ENCODE measurements around the gene CLCN2.
"Not testable (repeated sequence)": the region's sequence is repeated elsewhere in the genome, so short reads cannot be mapped to it uniquely, and the experiment has no call there.

The CLCN2 gene

DNA sequence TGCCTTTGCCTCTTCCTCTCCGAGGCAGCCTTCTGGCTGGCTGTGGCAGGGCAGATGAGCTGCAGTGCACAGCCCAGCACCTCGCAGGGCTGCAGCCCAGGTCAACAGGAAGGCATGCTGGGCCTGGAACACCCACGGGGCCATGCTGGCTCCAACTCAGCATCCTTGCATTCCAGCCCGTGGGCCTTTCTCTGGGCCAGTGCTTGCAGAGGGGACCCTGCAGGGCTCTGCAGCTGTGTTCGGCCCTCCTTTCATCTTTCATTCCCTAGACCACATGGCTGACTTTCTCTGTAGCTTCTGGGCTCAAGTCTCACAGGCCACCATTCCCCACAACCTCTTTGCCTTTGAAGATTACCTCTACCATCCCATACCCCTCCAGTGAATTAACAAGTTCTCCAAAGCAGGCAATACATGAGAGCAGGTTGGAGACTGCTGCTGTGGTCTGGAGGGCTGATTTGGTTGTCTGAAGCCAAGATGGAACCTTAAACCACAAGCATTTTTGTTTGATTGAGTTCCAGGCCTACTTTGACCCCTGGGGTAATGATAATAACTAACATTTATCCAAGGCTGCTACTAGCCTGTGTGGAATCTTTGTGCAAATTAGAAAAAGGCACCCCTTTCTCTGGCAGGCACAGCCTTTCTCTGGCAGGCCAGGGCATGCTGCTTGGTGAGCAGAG is 18.1 kb downstream of the CLCN2 start:
- no peak for DNase-seq

DNA sequence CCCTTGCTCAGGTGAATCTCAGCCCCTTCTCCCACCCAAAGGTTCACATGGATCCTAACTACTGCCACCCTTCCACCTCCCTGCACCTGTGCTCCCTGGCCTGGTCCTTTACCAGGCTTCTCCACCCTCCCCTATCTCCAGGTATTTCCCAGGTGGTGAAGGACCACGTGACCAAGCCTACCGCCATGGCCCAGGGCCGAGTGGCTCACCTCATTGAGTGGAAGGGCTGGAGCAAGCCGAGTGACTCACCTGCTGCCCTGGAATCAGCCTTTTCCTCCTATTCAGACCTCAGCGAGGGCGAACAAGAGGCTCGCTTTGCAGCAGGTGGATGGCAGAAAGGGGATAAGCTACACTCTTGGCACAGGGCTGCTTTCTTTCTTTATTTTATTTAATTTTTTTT is 19.5 kb downstream of the CLCN2 start:
- DNase-seq: no peak

DNA sequence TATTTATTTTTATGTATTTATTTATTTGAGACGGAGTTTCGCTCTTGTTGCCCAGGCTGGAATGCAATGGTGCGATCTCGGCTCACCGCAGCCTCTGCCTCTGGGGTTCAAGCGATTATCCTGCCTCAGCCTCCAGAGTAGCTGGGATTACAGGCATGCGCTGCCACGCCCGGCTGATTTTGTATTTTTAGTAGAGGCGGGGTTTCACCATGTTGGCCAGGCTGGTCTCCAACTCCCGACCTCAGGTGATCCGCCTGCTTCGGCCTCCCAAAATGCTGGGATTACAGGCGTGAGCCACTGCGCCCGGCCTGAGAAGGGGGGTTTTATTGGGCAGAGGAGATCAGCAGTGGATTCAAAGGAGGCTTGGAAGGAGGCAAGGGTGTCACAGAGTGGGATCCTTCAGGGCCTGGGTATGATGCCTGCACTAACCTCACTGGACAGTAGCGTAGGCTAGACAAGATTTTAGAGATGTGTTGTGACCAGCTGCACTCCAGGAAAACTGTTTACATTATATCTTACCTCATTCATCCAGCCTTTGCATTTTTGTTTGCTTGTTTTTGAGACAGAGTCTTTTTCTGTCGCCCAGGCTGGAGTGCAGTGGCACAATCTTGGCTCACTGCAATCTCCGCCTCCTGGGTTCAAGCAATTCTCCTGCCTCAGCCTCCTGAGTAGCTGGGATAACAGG is 21.8 kb downstream of the CLCN2 start:
- DNase-seq: not testable (repeated sequence)

DNA sequence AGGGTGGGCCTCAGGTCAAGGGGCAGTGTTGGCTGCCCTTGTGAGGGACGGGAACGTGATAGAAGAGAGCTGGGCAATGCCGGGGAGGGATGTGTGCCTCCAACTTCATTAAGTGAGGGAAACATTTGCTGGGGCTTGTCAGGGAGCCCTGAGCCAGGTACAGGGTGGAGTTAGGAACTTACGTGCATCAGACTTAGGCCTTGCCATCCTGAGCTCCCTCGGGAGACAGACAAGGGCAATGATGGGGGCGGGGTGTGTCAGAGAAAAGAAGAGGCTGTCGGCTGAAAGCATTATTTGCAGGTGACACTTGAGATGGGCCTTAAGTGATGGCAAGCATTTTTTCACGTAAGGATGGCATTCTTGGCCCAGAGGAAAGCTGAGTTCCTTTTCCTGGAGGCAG is 22.4 kb downstream of the CLCN2 start:
- DNase-seq: no peak

DNA sequence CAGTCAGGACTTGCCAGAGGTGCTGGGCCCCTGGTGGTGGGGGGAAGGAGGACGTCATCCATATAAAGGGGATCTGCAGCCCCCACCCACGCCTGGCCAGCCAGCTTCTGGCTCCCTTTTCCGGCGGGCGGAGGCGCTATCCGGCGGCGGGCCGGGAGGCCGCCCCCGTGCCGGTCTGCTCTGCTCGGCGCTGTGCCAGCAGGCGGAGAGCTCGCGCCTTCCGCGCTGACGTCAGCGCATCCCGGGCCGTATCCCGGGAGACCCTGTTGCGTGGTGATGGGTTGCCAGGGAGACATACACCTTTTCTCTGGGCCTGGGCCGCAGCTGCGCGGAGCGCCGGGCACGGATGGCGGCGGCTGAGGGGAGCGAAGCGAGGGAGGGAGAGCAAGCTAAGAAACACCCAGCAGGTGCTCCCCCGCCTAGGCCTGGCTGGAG is 22.9 kb downstream of the CLCN2 start:
- DNase-seq: no peak

DNA sequence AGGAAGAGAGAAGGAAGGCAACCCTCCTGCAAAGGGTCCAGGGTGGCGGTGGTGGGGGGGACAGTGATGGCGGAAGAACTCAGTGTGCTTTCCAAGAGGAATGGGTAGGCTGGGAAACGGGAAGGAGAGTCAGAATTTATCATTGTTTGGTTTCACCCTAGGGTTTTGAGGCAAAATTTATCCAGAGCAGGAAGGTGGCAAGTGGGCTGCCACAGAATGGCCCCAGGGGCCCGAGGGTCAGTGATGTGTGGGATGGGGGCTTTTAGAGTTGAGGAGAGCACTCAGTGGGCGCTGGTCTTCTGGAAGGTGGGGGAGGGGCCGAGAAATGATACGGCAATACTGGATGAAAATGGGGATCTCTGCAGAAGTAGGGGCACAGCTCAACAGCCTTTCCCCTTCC is 23.4 kb downstream of the CLCN2 start:
- DNase-seq: no peak

DNA sequence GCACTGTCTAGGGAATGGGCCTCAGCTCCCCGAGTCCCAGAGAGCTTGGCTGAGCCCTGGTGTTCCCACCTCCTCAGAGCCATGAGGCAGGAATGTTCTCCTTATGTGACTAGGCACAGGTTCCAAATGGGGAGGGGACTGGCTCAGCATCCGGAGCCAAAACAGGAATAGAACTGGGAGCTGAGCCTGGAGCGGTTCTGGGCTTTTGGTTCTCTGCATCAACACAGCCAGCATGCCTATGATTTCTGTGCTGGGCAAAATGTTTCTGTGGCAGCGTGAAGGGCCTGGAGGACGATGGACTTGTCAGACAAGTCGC is 24.0 kb downstream of the CLCN2 start, which contains the start of gene FAM131A:
Gene FAM131A, plus strand, starts transcription at position 202 of the 316 bp plus-strand sequence. Its CDS starts 31 bp downstream, at position 233.
- no peak for DNase-seq

DNA sequence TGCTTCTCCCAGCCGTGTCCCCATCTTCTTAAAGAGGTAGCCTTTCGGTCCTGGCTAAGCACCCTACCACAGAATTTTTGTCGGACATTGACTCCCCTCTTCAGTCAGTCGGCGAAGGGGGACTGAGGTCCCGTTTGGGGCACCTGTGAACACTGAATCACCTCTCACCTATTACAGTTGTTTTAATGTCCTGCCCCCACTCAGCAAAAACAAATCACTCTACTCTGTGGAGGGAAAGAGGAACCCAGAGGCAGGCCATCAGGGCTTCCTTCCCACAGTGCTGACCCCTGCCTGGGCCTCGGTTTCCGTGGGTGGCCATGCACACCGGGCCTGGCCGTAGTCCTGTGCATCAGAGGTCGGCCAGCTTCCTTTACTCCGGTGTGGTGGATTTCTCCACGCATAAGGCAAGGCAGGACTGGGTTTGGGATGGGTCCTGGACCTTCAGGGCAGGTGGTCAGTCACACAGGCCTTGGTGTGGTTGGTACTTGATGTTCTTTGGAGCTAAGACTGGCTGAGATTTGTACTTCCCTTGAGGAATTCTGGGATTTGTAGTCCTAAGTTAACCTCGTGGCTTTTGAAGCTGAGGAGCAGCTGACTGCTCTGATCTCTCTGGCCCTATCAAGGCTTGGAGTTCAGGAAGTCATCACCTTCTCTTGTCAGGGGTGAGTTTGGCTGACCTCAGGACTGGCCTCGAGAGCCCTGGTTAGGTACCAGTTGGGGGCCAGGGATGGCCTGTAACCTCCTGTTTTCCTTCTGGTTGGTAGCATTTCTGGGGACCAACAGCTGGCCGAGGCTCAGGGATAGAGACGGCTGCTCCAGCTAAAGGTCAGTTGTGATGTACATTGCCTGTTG is 24.6 kb downstream of the CLCN2 start:
- no peak for DNase-seq

DNA sequence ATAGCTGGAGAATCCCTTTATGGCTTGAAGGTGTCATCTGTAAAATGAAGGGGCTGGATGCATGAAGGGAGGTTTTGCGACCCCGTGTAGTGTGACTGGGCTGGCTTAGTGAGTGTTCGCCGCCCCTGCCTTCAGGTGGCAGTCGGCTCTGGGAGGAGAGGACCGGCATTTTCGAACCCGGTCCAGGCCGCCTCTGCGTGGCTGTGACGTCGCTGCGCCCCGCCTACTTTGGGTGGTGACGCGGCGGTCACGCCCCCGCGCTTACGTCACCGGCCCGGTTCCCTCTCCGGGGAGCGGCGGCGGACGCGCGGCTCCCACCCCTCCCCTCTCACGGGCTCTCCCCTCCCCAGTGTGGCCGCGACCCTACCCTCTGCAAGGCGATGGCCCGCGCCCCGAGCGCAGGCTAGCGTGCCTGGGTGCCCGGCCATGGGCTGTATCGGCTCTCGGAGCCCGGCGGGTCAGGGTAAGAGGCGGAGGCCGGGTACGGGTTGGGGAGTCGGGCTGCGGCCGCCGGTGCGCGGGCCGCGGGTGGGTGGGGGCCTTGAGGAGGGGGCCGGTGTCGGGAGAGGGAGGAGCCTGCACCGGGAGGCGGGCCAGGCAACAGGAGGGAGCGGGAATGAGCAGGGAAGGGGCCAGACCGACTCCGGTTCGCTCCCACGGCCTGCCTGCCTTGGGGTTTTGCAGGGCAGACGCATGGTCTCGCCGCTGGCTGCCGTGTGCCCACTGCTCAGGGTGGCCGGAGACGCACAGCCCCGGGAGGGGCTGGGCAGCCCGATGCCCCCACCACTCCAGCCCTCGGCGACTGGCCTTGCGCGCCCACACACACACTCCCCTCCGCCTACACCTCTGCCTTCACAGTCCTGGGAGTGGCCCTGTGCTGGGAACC is 25.5 kb downstream of the CLCN2 start:
- peak; percentile 72 to 78 (median 75) for DNase-seq

DNA sequence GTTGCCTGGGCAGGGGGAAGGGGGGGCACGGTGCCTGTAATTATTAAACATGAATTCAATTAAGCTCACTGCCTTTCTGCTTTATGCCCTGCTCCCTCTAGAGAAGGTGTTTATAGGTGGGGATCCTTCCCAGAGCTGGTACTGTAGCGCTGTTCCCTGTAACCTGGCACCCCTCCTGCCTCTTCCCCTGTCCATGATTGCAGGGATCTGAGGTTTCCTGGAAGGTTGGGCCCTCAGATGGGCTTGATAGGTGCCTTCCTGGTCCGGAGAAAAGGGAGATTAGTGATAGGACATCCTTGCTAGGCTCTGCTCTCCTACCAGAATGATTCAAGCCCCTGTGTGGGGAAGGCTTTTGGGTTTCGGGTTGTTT is 26.1 kb downstream of the CLCN2 start:
- DNase-seq: no peak

DNA sequence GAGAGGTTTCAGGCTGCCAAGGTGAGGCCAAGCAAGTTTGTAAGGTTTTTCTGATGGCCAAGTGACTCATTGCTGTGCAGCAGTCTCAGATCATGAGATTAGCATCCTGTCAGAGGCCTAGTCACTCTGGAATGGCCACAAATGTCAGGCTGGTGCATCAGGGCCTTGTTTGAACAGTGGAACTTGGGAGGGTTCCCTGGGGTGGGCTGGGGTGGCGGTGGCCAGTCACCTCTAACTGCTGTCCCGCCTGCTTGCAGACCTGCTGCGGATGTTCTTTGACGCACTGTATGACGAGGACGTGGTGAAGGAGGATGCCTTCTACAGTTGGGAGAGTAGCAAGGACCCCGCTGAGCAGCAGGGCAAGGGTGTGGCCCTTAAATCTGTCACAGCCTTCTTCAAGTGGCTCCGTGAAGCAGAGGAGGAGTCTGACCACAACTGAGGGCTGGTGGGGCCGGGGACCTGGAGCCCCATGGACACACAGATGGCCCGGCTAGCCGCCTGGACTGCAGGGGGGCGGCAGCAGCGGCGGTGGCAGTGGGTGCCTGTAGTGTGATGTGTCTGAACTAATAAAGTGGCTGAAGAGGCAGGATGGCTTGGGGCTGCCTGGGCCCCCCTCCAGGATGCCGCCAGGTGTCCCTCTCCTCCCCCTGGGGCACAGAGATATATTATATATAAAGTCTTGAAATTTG is 26.8 kb downstream of the CLCN2 start:
- peak in 1 of 4 experiments; percentile 22 for DNase-seq

DNA sequence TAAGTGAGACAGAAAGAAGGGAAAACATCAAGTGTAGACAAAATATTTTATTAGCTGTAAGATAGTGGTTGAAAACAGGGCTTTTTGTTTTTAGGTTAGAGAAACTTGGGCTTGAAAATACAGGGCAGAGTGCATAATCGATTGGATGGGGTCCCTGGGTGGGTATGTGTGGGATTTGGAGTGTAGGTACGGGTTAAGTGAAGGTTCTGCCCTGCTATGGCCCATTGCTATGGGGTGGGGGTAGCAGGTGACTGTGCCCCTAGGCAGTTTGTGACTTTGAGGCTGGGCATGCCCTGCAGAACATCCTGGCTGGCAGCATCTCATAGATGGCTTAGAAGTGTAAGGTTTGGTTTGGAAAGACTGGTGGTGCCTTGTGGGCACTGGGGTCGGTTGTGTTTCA is 27.7 kb downstream of the CLCN2 start:
- DNase-seq: no peak

DNA sequence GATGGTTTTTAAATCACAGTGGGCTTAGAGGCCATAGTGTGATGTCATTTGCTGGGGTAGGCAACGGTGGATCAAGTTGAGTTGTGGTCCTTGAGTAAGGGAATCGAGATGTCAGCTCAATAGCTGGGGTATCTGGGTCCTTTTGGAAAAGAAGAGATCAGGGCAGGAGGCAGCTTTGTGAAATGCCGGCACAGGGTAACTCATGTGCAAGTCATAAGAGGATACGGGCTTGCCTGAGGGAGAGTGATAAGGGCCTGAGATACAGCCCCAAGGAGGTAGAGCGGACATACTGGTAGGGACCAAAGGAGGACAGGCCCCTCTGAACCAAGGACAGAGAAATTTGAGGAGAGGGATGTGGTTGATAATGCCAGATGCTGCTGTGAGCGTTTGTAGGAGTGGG is 28.2 kb downstream of the CLCN2 start:
- DNase-seq: no peak

DNA sequence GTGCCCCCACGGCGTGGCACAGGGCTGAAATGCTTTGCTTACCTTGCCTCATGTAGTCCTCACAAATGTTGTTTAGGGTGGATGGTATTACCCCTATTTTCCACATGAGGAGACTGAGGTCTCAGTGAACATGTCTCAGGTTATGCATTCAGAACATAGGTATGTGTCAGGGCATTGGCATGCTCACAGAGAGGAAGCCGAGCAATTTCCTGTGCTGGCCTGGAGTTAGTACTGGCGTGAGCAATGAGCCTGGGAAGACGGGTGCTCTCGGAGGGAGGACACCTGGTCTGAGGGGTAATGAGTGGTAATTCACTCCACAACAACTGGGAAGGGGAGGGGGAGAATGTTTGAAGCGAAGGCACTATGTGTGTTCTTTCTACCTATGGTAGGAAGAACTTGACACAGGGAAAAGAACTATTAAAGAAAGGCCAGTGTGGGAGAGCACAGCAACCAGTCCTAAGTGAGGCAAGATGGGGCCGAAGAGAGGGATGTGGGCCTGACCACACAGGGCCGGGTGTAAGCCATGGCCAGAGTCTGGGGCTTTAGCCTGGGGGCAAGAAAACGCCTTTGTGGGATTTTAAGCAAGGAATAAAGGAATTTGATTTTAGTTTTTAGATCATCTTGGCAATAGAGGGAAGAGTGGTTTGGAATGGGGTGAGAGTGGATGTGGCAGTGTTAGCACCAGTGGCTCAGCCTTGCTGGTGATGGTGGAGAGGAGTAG is 28.9 kb downstream of the CLCN2 start:
- DNase-seq: no peak

DNA sequence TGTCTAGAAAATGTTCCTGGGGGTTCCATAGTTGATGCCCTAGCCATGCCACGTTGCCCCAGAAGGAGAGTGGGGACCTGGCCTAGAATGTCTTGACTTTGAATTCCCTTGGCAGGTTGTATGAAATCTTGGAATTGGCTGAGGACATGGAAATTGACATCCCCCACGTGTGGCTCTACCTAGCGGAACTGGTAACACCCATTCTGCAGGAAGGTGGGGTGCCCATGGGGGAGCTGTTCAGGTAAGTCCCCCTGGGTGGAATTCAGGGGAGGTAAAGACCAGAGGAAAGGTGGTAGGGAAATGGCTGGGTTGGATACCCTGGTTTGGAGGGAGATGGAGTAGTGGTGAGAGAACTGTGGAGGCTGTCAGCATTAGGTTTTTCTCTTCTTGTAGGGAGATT is 32.9 kb downstream of the CLCN2 start:
- DNase-seq: no peak

DNA sequence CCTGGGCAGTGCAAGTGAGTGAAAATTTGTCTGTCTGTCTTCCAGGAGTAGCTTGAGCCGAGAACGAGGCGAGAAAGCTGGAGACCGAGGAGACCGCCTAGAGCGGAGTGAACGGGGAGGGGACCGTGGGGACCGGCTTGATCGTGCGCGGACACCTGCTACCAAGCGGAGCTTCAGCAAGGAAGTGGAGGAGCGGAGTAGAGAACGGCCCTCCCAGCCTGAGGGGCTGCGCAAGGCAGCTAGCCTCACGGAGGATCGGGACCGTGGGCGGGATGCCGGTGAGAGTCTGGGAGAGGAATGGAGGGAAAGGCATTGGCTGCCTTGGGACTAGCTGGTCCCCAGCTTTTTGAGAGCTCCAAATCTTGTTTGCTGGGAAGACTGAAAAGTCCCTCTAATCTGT is 34.2 kb downstream of the CLCN2 start:
- DNase-seq: no peak

DNA sequence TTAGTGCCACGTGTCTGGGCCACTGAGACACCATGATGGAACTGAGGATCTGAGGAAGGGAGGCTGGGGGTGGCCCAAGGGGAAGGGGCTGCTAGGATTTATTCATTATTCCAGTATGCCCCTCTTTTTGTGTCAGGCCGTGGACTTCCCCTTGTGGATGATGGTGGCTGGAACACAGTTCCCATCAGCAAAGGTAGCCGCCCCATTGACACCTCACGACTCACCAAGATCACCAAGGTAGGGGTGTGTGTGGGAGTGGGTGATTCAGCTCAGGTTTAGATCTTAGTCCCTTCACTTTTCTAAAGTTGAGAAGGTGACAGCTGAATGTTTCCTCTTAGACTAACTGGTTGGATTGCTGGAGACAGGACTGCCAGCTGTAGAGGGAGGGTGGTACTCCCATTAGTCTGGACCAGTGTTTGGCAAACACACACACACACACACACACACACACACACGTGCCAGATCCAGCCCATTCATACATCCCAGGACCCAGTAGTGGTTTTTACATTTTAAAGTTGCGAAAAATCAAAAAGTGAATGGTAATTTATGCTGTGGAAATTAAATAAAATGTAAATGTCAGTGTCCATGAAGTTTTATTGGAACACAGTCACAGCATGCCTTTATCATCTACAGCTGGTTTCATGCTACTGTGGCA is 35.6 kb downstream of the CLCN2 start:
- no peak for DNase-seq

DNA sequence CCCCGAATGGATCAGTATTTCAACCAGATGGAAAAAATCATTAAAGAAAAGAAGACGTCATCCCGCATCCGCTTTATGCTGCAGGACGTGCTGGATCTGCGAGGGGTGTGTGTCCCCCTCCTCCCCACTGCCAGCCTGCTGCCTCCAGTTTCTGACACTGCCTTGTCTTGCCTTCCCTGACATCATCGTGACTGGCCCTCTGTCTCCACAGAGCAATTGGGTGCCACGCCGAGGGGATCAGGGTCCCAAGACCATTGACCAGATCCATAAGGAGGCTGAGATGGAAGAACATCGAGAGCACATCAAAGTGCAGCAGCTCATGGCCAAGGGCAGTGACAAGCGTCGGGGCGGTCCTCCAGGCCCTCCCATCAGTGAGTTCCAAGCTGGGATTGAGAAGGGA is 36.1 kb downstream of the CLCN2 start:
- no peak for DNase-seq

DNA sequence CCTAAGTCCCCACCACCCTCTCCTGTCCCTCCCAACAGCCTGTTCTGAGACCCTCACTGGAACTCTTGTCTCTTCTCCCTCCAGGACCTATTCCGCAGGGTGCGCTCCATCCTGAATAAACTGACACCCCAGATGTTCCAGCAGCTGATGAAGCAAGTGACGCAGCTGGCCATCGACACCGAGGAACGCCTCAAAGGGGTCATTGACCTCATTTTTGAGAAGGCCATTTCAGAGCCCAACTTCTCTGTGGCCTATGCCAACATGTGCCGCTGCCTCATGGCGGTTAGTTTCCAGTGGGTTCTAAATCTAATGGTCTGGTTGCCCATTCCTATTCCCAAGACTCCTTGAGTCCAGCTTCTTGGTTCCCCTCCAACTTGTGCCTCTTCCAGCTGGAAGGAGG is 37.7 kb downstream of the CLCN2 start:
- DNase-seq: no peak

DNA sequence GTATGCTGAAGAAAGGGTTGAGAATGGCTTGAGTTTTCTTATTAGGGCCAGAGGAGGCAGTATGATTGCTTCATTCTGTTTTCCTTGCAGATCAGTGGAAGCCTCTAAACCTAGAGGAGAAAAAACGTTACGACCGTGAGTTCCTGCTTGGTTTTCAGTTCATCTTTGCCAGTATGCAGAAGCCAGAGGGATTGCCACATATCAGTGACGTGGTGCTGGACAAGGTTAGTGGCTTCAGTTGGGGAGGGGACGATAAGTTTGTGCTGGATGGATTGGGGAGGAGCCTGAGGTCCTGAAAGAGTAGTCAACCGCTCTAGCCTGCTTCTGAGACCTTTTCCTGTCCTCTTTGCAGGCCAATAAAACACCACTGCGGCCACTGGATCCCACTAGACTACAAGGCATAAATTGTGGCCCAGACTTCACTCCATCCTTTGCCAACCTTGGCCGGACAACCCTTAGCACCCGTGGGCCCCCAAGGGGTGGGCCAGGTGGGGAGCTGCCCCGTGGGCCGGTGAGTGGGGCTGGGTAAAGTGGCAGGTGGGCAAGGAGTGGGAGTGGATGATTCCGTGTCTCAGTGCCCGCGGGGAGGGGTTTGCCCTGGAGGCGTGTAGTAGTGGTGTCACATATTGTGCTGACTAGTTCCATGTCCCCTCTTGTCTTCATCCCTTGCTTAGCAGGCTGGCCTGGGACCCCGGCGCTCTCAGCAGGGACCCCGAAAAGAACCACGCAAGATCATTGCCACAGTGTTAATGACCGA is 38.5 kb downstream of the CLCN2 start:
- no peak for DNase-seq

Data from activated CD4-positive, CD25-positive, alpha-beta regulatory T cell (primary cell).